Effector memory CD8-positive, alpha-beta T cell (primary cell): ENCODE results near the gene SLC22A4.

Experiments used
- ATAC-seq: fragments of 150-1000 bp; cut with Tn5 transposase; replicated peaks from 2 replicates; pipeline ENCODE4 v1.10.0; 2021; ENCODE audit warnings: mild to moderate bottlenecking, moderate library complexity
- DNase-seq, 3 experiments: peaks; one replicate each; pipeline ENCODE4 v3.0.0; 2021
- H3K27ac Mint-ChIP-seq, 2 donors: one replicate each; pipeline ENCODE4 v1.8.0; 2022; ENCODE audit warnings: mild to moderate bottlenecking in 2 of 2, mixed read lengths in 2 of 2, moderate library complexity in 2 of 2
- H3K27me3 Mint-ChIP-seq, 2 donors: one replicate each; pipeline ENCODE4 v1.8.0; 2022; ENCODE audit warnings: mixed read lengths in 2 of 2
- H3K36me3 Mint-ChIP-seq: one replicate; pipeline ENCODE4 v1.8.0; 2022; ENCODE audit warnings: mild to moderate bottlenecking, moderate library complexity, mixed read lengths; ENCODE audit not compliant: insufficient read depth
- H3K4me1 Mint-ChIP-seq, 2 donors: one replicate each; pipeline ENCODE4 v1.8.0; 2022; ENCODE audit warnings: low read depth in 2 of 2, mixed read lengths in 2 of 2
- H3K4me3 Mint-ChIP-seq, 2 donors: one replicate each; pipeline ENCODE4 v1.8.0; 2022; ENCODE audit warnings: mild to moderate bottlenecking in 2 of 2, mixed read lengths in 2 of 2, moderate library complexity in 2 of 2
- H3K9me3 Mint-ChIP-seq, 2 donors: one replicate each; pipeline ENCODE4 v1.8.0; 2022; ENCODE audit warnings: mixed read lengths in 2 of 2

SLC22A4 gene

GRCh38 chr5:132380741-132381140 is 86.5 kb downstream of the SLC22A4 start:
- Mint-ChIP-seq H3K4me3 (no peak overlapping the region), H3K36me3 (no peaks in the 10 kb centered on the region), H3K27ac (peak overlapping the region in 1 of 2 donors; percentile 6), H3K9me3 (no peaks in the 10 kb centered on the region), H3K4me1 (peaks cover 6 to 8% of the 10 kb centered on the region in 2 donors), H3K27me3 (no peaks in the 10 kb centered on the region)
- ATAC-seq (no peak), DNase-seq (no peak)

GRCh38 chr5:132381614-132382013 is 87.4 kb downstream of the SLC22A4 start:
- H3K36me3 Mint-ChIP-seq = no peaks in the 10 kb centered on the region
- no peak overlapping the region for H3K4me3 Mint-ChIP-seq
- H3K27ac Mint-ChIP-seq = no peak overlapping the region
- peaks cover 12 to 14% of the 10 kb centered on the region in 2 donors for H3K4me1 Mint-ChIP-seq
- DNase-seq (no peak), ATAC-seq (no peak)
- no peaks in the 10 kb centered on the region for H3K27me3 Mint-ChIP-seq
- H3K9me3 Mint-ChIP-seq = no peaks in the 10 kb centered on the region

GRCh38 chr5:132383261-132383660 is 89.1 kb downstream of the SLC22A4 start:
- Mint-ChIP-seq H3K36me3 (no peaks in the 10 kb centered on the region), H3K4me3 (no peak overlapping the region), H3K27ac (no peak overlapping the region), H3K9me3 (no peaks in the 10 kb centered on the region), H3K4me1 (peaks cover 21 to 24% of the 10 kb centered on the region in 2 donors), H3K27me3 (no peaks in the 10 kb centered on the region)
- DNase-seq (no peak), ATAC-seq (no peak)

- ATAC-seq = no peak
- Mint-ChIP-seq H3K4me1 (peaks cover 21 to 24% of the 10 kb centered on the region in 2 donors), H3K9me3 (no peaks in the 10 kb centered on the region), H3K27ac (no peak overlapping the region), H3K36me3 (no peaks in the 10 kb centered on the region), H3K27me3 (no peaks in the 10 kb centered on the region), H3K4me3 (no peak overlapping the region)
- no peak for DNase-seq
Observed at GRCh38 chr5:132383984-132384383, 89.8 kb downstream of the SLC22A4 start.

DNA sequence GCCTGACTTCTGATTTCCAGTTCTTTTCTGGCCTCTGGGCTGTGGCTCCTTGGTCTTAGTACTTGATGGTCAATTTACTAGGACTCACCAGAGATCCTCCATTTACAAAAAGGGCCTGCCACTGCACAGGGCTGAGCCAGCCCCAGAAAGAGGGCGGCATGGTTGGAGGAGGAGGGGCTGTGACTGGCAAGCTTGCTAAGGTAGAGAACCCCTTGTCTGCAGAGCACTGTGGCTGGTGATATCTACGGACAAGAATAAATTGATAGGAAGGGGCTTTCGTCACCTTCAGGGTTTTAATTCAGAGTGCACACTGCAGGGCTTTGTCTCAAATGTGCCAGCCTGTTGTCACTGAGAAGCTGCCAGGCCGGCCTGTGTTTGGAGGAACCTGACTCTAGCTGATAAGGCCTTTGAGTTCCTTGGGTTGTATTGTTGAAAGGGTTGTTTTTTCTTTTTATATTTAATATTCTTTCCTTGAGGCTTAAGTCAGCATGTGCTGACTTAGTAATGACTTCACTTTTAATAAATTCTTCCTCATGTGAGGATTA is 90.4 kb downstream of the SLC22A4 start:
- Mint-ChIP-seq H3K4me1 (peaks cover 21 to 24% of the 10 kb centered on the region in 2 donors), H3K36me3 (no peaks in the 10 kb centered on the region), H3K4me3 (no peak overlapping the region), H3K27me3 (no peaks in the 10 kb centered on the region), H3K27ac (peak overlapping the region in 1 of 2 donors; percentile 49), H3K9me3 (no peaks in the 10 kb centered on the region)
- ATAC-seq (no peak), DNase-seq (no peak)

DNA sequence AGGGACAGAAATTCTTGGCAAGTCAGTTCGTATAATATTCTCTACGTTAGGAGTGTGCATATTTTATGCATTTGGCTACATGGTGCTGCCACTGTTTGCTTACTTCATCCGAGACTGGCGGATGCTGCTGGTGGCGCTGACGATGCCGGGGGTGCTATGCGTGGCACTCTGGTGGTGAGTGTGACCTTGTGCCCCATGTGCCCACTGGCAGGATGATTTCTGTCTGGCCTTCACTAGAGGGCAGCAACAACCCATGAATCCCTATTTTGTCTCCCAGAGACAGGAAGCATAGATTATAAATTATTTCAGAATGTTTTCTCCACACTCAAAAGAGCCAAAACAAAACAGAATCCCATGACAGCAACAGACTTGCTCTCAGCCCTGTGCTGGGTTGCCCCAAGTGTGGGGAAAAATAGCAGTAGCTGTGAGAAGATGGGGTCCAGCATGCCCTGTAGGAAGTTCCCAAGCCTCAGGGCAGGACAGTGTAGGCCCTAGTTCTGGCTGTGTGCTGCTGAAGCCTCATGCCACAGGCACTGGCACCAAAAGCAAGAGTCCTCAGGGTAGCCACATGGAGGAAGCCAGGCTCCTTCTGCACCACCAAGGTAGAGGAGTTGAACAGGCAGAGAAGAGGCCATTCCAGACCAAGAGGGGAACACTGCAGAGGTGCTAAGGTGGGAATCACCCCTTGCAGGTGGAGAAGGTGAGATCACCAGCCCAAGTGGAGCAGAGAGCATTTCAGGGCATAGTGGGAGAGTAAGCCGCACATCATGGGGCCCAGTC is 91.3 kb downstream of the SLC22A4 start:
- peak overlapping the region in 1 of 2 donors; percentile 87 for H3K27ac Mint-ChIP-seq
- H3K27me3 Mint-ChIP-seq = no peaks in the 10 kb centered on the region
- H3K9me3 Mint-ChIP-seq = no peaks in the 10 kb centered on the region
- H3K36me3 Mint-ChIP-seq = no peaks in the 10 kb centered on the region
- H3K4me3 Mint-ChIP-seq = no peak overlapping the region
- peak; percentile 85 for ATAC-seq
- peaks cover 21 to 24% of the 10 kb centered on the region in 2 donors for H3K4me1 Mint-ChIP-seq
- DNase-seq = peak; percentile 62 to 71 (median 70)

GRCh38 chr5:132386644-132387286 is 92.6 kb downstream of the SLC22A4 start:
- H3K9me3 Mint-ChIP-seq = no peaks in the 10 kb centered on the region
- H3K4me3 Mint-ChIP-seq = no peak overlapping the region
- peak; percentile 88 for ATAC-seq
- peak; percentile 63 to 76 (median 73) for DNase-seq
- no peaks in the 10 kb centered on the region for H3K27me3 Mint-ChIP-seq
- H3K4me1 Mint-ChIP-seq = peaks cover 21 to 24% of the 10 kb centered on the region in 2 donors
- peak overlapping the region; percentile 22 to 87 for H3K27ac Mint-ChIP-seq
- H3K36me3 Mint-ChIP-seq = no peaks in the 10 kb centered on the region

DNA sequence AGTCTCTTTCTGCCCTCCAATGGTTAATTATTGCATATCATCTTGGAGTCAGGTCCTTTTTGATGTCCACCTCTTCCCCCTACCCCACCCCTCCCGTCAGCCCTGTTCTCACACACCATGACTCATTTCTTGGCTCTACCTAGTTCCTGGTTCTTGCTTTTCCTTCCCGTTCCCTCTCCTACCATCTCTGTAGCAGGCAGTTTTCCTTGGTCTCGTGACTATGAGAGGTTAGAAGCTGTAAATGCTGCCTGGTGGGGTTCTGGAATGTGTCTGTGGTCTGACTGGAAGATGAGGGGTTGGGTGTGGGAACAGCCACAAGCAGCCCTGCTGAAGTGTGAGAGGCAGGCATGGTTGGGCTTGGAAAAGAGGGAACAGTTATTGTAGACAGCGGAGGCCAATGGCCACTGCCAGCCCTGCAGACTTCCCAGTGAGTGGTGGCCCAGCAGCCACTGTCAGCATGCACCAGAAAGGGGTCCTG is 93.5 kb downstream of the SLC22A4 start:
- Mint-ChIP-seq H3K9me3 (no peaks in the 10 kb centered on the region), H3K27me3 (no peaks in the 10 kb centered on the region), H3K4me3 (no peak overlapping the region), H3K36me3 (no peaks in the 10 kb centered on the region), H3K4me1 (peaks cover 21 to 25% of the 10 kb centered on the region in 2 donors), H3K27ac (peak overlapping the region in 1 of 2 donors; percentile 22)
- no peak for DNase-seq
- no peak for ATAC-seq

GRCh38 chr5:132388244-132389050 is 94.3 kb downstream of the SLC22A4 start:
- Mint-ChIP-seq H3K4me3 (no peak overlapping the region), H3K36me3 (no peaks in the 10 kb centered on the region), H3K27ac (no peak overlapping the region), H3K27me3 (no peaks in the 10 kb centered on the region), H3K4me1 (peaks cover 24 to 27% of the 10 kb centered on the region in 2 donors), H3K9me3 (no peaks in the 10 kb centered on the region)
- ATAC-seq (no peak), DNase-seq (no peak)

DNA sequence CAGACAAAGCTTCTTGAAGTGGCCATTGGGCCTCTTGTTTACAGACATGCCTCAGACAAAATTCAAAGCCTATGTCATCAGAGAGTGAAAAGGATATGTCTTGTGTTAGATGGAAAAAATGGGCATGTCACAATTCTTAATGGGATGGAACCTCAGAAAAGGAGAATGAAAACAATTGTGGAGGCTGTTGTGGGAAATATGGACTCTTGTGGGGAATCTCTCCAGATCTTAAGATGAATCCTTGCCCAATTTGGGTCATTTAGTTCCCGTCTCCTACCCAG is 94.8 kb downstream of the SLC22A4 start:
- no peaks in the 10 kb centered on the region for H3K36me3 Mint-ChIP-seq
- no peaks in the 10 kb centered on the region for H3K27me3 Mint-ChIP-seq
- H3K27ac Mint-ChIP-seq = no peak overlapping the region
- H3K4me1 Mint-ChIP-seq = peaks cover 24 to 27% of the 10 kb centered on the region in 2 donors
- H3K9me3 Mint-ChIP-seq = no peaks in the 10 kb centered on the region
- H3K4me3 Mint-ChIP-seq = no peak overlapping the region
- DNase-seq (no peak), ATAC-seq (no peak)

DNA sequence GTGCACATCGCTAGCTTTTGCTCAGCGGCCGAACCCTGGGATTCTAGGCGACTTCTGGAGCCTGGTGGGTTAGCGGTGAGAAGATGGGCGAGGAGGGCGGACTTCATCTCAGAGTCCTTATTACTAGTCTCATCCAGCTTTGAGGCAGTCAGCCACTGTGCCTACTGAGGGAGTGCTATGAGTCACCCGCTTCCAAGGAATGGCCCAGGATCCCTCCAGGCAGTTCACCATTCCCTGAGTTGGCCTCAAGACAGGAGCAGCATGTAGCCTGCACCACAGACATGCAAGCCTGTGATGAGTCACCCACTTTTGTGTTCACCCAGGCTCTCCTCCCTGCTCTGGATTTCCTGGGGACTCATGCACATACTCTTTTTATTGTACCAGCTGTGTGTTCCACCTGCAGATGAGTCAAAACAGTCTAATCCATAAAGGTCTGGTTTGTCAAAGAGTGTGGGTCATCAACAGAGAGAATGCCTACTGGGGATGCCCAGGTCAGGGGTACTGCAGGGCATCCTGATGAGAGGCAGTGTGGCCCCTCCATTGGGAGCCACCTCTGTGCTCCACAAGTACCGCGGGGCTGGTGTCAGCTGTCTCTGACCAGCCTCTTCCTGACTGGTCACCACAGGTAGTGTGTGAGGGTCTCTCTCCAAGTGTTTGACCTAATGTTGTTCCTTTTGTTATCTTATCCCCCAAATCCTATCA is 95.5 kb downstream of the SLC22A4 start:
- peak overlapping the region; percentile 13 to 60 for H3K27ac Mint-ChIP-seq
- peaks cover 24 to 28% of the 10 kb centered on the region in 2 donors for H3K4me1 Mint-ChIP-seq
- H3K27me3 Mint-ChIP-seq = no peaks in the 10 kb centered on the region
- H3K9me3 Mint-ChIP-seq = no peaks in the 10 kb centered on the region
- H3K36me3 Mint-ChIP-seq = no peaks in the 10 kb centered on the region
- ATAC-seq (no peak), DNase-seq (no peak)
- no peak overlapping the region for H3K4me3 Mint-ChIP-seq

DNA sequence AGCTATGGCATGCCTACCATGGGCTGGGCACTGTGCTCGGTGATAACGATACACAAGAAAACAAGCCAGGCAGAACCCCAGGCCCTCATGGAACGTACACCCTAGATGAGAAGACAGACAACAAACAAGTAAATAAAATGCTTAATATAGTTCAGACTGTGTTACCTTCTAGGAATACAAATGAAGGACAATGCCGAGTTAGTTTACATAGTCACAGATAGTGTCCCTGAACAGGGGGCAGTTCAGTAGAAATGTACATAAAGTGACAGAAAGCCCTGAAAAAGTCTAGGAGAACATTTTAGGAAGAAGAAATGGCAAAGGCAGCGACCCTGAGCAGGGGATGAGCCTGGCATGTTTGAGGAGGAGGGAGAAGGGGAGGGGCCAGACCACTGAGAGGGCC is 97.1 kb downstream of the SLC22A4 start:
- no peaks in the 10 kb centered on the region for H3K9me3 Mint-ChIP-seq
- H3K4me3 Mint-ChIP-seq = no peak overlapping the region
- peak overlapping the region; percentile 38 to 79 for H3K27ac Mint-ChIP-seq
- ATAC-seq (no peak), DNase-seq (no peak)
- no peaks in the 10 kb centered on the region for H3K27me3 Mint-ChIP-seq
- peaks cover 6% of the 10 kb centered on the region for H3K36me3 Mint-ChIP-seq
- peaks cover 27 to 31% of the 10 kb centered on the region in 2 donors for H3K4me1 Mint-ChIP-seq

DNA sequence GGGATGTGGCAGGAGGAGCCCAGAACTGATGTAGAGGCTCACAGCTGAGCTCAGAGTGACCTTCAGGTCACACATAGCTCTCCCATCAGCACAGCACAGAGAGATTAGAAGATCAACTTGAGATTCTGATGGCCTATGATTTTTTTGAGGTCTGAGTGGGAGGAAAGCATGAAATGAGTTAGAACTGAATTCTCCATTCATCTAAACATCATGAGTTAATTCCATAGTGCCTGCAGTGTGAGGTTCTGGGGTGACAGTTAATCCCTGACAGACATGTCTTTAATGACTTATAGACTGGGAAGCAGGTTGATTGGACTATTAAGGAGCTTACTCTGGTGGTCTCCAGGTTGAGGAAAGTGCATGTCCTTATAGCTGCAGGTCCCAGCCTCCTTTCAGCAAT is 97.7 kb downstream of the SLC22A4 start:
- H3K9me3 Mint-ChIP-seq = no peaks in the 10 kb centered on the region
- no peak overlapping the region for H3K4me3 Mint-ChIP-seq
- peaks cover 6% of the 10 kb centered on the region for H3K36me3 Mint-ChIP-seq
- DNase-seq = no peak
- peak overlapping the region; percentile 38 to 79 for H3K27ac Mint-ChIP-seq
- peaks cover 27 to 31% of the 10 kb centered on the region in 2 donors for H3K4me1 Mint-ChIP-seq
- ATAC-seq = no peak
- H3K27me3 Mint-ChIP-seq = no peaks in the 10 kb centered on the region
